ENCODE measurements around the gene EEF2. TPM values are rescaled to one million over a fixed set of nuclear protein-coding genes. Genes with fewer than 3 reads are reported as not detected.
"Not testable (repeated sequence)": the region's sequence is repeated elsewhere in the genome, so short reads cannot be mapped to it uniquely, and the experiment has no call there.

EEF2 gene
- total RNA-seq, 1 donor from 2014 or later: 2,663 TPM

GRCh38 chr19:3969435-3970312 is 15.6 kb downstream of the EEF2 start:
- TF ChIP-seq, protein P1, sequence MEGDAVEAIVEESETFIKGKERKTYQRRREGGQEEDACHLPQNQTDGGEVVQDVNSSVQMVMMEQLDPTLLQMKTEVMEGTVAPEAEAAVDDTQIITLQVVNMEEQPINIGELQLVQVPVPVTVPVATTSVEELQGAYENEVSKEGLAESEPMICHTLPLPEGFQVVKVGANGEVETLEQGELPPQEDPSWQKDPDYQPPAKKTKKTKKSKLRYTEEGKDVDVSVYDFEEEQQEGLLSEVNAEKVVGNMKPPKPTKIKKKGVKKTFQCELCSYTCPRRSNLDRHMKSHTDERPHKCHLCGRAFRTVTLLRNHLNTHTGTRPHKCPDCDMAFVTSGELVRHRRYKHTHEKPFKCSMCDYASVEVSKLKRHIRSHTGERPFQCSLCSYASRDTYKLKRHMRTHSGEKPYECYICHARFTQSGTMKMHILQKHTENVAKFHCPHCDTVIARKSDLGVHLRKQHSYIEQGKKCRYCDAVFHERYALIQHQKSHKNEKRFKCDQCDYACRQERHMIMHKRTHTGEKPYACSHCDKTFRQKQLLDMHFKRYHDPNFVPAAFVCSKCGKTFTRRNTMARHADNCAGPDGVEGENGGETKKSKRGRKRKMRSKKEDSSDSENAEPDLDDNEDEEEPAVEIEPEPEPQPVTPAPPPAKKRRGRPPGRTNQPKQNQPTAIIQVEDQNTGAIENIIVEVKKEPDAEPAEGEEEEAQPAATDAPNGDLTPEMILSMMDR (conservative IDR thresholded peaks at IDR 0.05): peak; percentile 31
- H3K36me3 Mint-ChIP-seq (ENCODE audit: low read depth): peaks cover 8% of the 10 kb centered on the region
- H3K27me3 Mint-ChIP-seq (ENCODE audit: low read depth): peaks cover 14% of the 10 kb centered on the region
- H3K27ac Mint-ChIP-seq (ENCODE audit: unreplicated experiment): peak overlapping the region; percentile 44
- DNase-seq (ENCODE audit: low read depth, low spot score): no peak
- H3K4me3 Mint-ChIP-seq: peak overlapping the region; percentile 96
- no peaks in the 10 kb centered on the region for H3K9me3 Mint-ChIP-seq
- H3K4me1 Mint-ChIP-seq: peaks cover 30% of the 10 kb centered on the region

- Mint-ChIP-seq H3K4me3 (peak overlapping the region; percentile 96), H3K27ac (ENCODE audit: unreplicated experiment) (peak overlapping the region; percentile 99), H3K4me1 (peaks cover 30% of the 10 kb centered on the region), H3K9me3 (no peaks in the 10 kb centered on the region), H3K36me3 (ENCODE audit: low read depth) (peaks cover 8% of the 10 kb centered on the region), H3K27me3 (ENCODE audit: low read depth) (peaks cover 14% of the 10 kb centered on the region)
- peak; percentile 66 for DNase-seq (ENCODE audit: low read depth, low spot score)
- TF ChIP-seq, protein P1 (conservative IDR thresholded peaks at IDR 0.05): no peak
These were observed 16.5 kb downstream of the EEF2 start for GRCh38 chr19:3968556-3969434.

GRCh38 chr19:3967983-3968382 is 17.3 kb downstream of the EEF2 start:
- peaks cover 14% of the 10 kb centered on the region for H3K27me3 Mint-ChIP-seq (ENCODE audit: low read depth)
- not testable (repeated sequence) for H3K4me3 Mint-ChIP-seq; H3K36me3 Mint-ChIP-seq (ENCODE audit: low read depth); H3K9me3 Mint-ChIP-seq; DNase-seq (ENCODE audit: low read depth, low spot score)
- peak overlapping the region; percentile 99 for H3K27ac Mint-ChIP-seq (ENCODE audit: unreplicated experiment)
- peaks cover 30% of the 10 kb centered on the region for H3K4me1 Mint-ChIP-seq

DNA sequence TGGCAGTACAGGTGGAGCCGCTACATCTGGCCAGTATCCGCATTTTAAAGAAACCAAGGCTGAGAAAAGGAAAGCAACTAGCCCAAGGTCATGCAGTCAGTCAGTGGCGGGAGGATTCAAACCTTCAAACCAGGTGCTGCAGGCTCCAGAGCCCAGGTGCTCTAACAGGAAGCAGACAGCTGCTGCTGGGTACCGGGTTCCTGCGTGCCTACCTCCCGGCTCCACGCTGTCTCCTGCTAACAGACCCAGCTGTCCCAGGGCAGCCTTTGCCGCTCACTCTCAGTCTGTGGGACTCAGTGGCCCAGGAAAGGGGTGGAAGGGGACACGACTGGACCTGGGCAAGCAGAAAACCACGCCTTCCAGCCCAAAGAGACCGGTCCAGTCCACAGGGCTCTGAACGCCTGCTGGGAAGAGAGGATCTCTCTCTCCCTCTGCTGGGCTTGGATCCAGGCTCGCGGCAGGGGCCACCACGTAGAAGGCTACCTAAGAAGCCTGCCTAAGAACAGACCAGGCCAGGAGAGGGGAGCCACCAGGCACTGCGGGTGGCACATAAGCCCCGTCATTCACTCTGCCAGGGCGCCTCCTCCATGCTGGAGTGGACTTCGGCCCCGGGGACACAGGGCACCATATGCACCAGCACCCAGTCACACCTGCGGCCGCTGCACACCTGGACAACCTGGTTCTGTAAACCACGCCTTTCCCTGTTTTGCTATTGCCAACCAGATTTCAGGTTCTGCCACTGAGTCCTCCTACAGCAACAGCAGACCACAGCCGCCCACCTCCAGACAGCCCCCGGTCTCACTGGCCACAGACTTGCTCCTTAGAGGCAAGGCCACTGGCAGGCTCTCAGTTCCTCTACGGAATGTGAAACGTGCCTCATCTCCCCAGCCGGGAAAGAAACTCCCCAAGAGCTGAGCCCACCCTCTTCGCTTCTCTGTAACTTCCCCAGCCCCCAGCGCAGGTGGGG is 18.9 kb downstream of the EEF2 start:
- Mint-ChIP-seq H3K9me3 (no peaks in the 10 kb centered on the region), H3K36me3 (ENCODE audit: low read depth) (peaks cover 6% of the 10 kb centered on the region), H3K27ac (ENCODE audit: unreplicated experiment) (peak overlapping the region; percentile 67), H3K4me3 (no peak overlapping the region), H3K27me3 (ENCODE audit: low read depth) (peaks cover 13% of the 10 kb centered on the region), H3K4me1 (peaks cover 29% of the 10 kb centered on the region)
- TF ChIP-seq, protein P1 (conservative IDR thresholded peaks at IDR 0.05): no peak
- DNase-seq (ENCODE audit: low read depth, low spot score): no peak

DNA sequence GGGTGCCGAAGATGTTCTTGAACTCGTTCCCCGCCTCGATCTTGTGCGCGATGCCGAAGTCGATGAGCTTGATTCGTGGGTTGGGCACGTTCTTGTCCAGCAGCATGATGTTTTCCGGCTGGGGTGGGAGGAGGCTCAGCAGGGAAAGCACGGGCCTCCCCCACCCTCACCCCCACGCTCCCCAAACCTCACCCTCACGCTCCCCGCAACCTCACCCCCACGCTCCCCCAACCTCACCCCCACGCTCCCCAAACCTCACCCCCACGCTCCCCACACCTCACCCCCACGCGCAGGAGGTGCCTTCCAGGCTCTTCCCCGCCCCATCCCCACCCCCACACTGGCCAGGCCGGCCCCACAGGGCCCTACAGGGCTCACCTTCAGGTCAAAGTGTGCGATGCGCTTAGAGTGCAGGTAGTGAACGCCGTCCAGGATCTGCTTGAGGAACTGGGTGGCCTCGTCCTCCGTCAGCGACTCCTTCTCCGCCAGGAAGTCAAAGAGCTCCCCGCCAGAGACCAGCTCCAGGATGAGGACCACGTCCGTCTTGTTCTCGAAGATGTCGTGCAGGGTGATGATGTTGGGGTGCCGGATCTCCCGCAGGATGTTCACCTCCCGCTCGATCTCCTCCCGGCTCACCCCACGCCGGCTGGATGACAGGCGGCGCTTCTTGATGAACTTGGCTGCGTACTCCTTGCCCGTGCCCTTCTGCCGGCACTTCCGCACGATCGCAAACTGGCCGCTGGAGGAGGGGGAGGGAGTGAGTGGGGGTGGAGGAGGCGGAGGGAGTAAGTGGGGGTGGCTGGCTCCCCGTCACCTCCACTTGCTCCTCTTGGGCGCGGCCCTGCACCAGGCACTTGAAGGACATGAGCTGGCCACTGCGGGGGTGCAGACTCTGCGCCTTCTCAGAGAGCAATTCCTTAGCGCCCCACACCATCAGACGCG is 20.7 kb downstream of the EEF2 start:
- TF ChIP-seq, protein P1 (conservative IDR thresholded peaks at IDR 0.05): no peak
- Mint-ChIP-seq H3K9me3 (no peaks in the 10 kb centered on the region), H3K27me3 (ENCODE audit: low read depth) (peaks cover 6% of the 10 kb centered on the region), H3K36me3 (ENCODE audit: low read depth) (peaks cover 3% of the 10 kb centered on the region), H3K4me1 (peaks cover 14% of the 10 kb centered on the region), H3K4me3 (peak overlapping the region; percentile 44), H3K27ac (ENCODE audit: unreplicated experiment) (no peak overlapping the region)
- no peak for DNase-seq (ENCODE audit: low read depth, low spot score)
